ENCODE measurements around the gene TSPAN12.

- TF ChIP-seq POLR2A (IDR thresholded peaks at IDR 0.05): no peak
- no peak for TF ChIP-seq CTCF (IDR thresholded peaks at IDR 0.05)
These were observed 97.1 kb downstream of the TSPAN12 start for GRCh38 chr7:120760851-120761250.

Data from ovary (tissue), 3 donors.